Measurements from ENCODE around the gene VPREB1.
"Not testable (repeated sequence)": the region's sequence is repeated elsewhere in the genome, so short reads cannot be mapped to it uniquely, and the experiment has no call there.

Gene VPREB1

GRCh38 chr22:22292656-22293055, 48.1 kb downstream of the VPREB1 start:
- DNase-seq (ENCODE audit: extremely low read depth in 1 of 2, low read depth in 1 of 2) = not testable (repeated sequence)

DNA sequence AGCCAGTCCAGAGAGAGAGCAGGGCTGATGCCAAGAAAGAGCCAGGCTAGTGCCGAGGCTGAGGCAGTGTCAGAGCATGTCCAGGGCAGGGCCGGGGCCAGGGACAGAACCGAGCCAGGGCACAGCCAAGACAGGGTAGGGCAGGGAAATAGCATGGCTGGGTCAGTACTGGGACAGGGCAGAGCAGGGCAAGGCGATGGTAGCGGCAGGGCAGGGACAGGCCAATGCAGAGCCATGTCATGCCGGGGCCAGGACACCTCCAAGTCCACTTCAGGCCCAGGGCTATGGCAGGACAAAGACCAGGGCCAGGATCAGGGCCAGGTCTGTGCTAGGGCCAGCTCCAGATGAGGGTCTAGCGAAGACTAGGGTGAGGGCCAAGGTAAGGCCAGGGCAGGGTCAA, 48.9 kb downstream of the VPREB1 start:
- not testable (repeated sequence) for DNase-seq (ENCODE audit: extremely low read depth in 1 of 2, low read depth in 1 of 2)

- DNase-seq (ENCODE audit: extremely low read depth in 1 of 2, low read depth in 1 of 2) = not testable (repeated sequence)
Measured at GRCh38 chr22:22294641-22295040, 50.1 kb downstream of the VPREB1 start.
